Prostate gland (tissue), 2 donors: ENCODE results near the gene STX1B.

Experiments
- CTCF ChIP-seq, 4 experiments: fragments of 200-600 bp in 2 of 4; fragments of 450-650 bp in 2 of 4; sonication (generic) in 2 of 4; IDR thresholded peaks; 1 replicate in 3 of 4; 2 replicates in 1 of 4; pipeline ENCODE4 v1.5.1; 2016 to 2019; ENCODE audit warnings: antibody characterized with exemption in 4 of 4, mild to moderate bottlenecking in 2 of 4, moderate library complexity in 2 of 4
- POLR2A ChIP-seq: fragments of 450-650 bp; IDR thresholded peaks from one replicate; pipeline ENCODE4 v1.6.1; 2016; ENCODE audit warnings: antibody characterized with exemption, mild to moderate bottlenecking
- POLR2AphosphoS5 ChIP-seq: sonication (generic); formaldehyde crosslinking; IDR thresholded peaks from one replicate; pipeline ENCODE4 v1.6.1; 2017; ENCODE audit warnings: antibody characterized with exemption

- TF ChIP-seq CTCF (IDR thresholded peaks at IDR 0.05), result no peak
- TF ChIP-seq POLR2A, result no peak
- TF ChIP-seq POLR2AphosphoS5, result no peak
Observed at GRCh38 chr16:31022544-31023251, 12.3 kb upstream of the STX1B start.
